Hematopoietic multipotent progenitor cell treated with erythropoietin and hydrocortisone succinate and interleukin-3 and kit ligand, for 4 days (in vitro differentiated cells): ENCODE data around the gene GDPD3.

Source experiments
- DNase-seq: peaks from one replicate; pipeline ENCODE4 v3.0.0-alpha.2; 2015

Gene GDPD3

GRCh38 chr16:30094541-30095165, 18.7 kb downstream of the GDPD3 start:
- DNase-seq, result peak; percentile 39

GRCh38 chr16:30092373-30093010, 20.8 kb downstream of the GDPD3 start:
- peak; percentile 97 for DNase-seq

- peak; percentile 98 for DNase-seq
Measured at GRCh38 chr16:30091474-30092372, 21.6 kb downstream of the GDPD3 start, which contains the start of gene TBX6. TSS of gene TBX6 (minus strand) at chr16:30091924. CDS start at chr16:30091193, 731 bp downstream.

- DNase-seq, result no peak
Measured at GRCh38 chr16:30090610-30091331, 22.6 kb downstream of the GDPD3 start.

GRCh38 chr16:30088832-30089624, 24.3 kb downstream of the GDPD3 start:
- DNase-seq, result no peak

GRCh38 chr16:30088237-30088831, 25.0 kb downstream of the GDPD3 start:
- no peak for DNase-seq

GRCh38 chr16:30087181-30087898, 26.0 kb downstream of the GDPD3 start:
- DNase-seq, result peak; percentile 55

GRCh38 chr16:30086291-30087140, 26.8 kb downstream of the GDPD3 start:
- no peak for DNase-seq

- DNase-seq, result no peak
Measured at GRCh38 chr16:30085820-30086219, 27.5 kb downstream of the GDPD3 start.

- no peak for DNase-seq
Measured at GRCh38 chr16:30085247-30085646, 28.1 kb downstream of the GDPD3 start.

GRCh38 chr16:30084816-30085159, 28.5 kb downstream of the GDPD3 start:
- DNase-seq, result no peak

- DNase-seq, result no peak
Measured at GRCh38 chr16:30084096-30084815, 29.1 kb downstream of the GDPD3 start.

GRCh38 chr16:30083216-30084055, 29.9 kb downstream of the GDPD3 start:
- DNase-seq, result no peak

- DNase-seq, result no peak
Measured at GRCh38 chr16:30082545-30083090, 30.7 kb downstream of the GDPD3 start.

GRCh38 chr16:30079480-30079879, 33.9 kb downstream of the GDPD3 start:
- no peak for DNase-seq

- no peak for DNase-seq
Measured at GRCh38 chr16:30078744-30079143, 34.6 kb downstream of the GDPD3 start.

- no peak for DNase-seq
Measured at GRCh38 chr16:30077656-30078055, 35.7 kb downstream of the GDPD3 start.

- peak; percentile 34 for DNase-seq
Measured at GRCh38 chr16:30076276-30076791, 37.0 kb downstream of the GDPD3 start.
